Measurements from ENCODE around the gene ACADVL. TPM values are rescaled to one million over a fixed set of nuclear protein-coding genes. Genes with fewer than 3 reads are reported as not detected.

Gene ACADVL
- total and polyA plus RNA-seq, 2 of the 4 experiments (the other 2 are of a cell fraction) = 139 to 752 TPM

- Histone ChIP-seq H3K18ac (ENCODE audit: low read depth, low read length) (no peak overlapping the region), H3K79me1 (ENCODE audit: low read depth in 1 of 2, low read length in 2 of 2) (peaks cover 5 to 50% of the 10 kb centered on the region in 2 experiments; a peak in 3 of 4 replicates), H4K91ac (ENCODE audit: insufficient read depth, low read depth, low read length) (no peak overlapping the region), H2AK9ac (replicated peaks; ENCODE audit: low read depth, low read length, poor library complexity) (peak overlapping the region; percentile 55), H2BK15ac (ENCODE audit: low read depth, low read length) (no peak overlapping the region), H4K5ac (ENCODE audit: low read depth, low read length) (no peak overlapping the region), H3K27ac (ENCODE audit: insufficient read depth, low read length) (no peak overlapping the region), H3K27me3 (ENCODE audit: control insufficient read depth, insufficient read depth, low read length) (no peaks in the 10 kb centered on the region), H4K20me1 (ENCODE audit: insufficient read depth, low read length) (peaks cover 9% of the 10 kb centered on the region; the same call in 1 of the 2 replicates), H3K14ac (replicated peaks; ENCODE audit: low read depth, low read length) (no peak overlapping the region), H2AK5ac (ENCODE audit: low read depth, low read length) (no peak overlapping the region), H3K4ac (ENCODE audit: low read depth, low read length) (no peak overlapping the region), H3K9ac (ENCODE audit: low read depth, low read length) (no peak overlapping the region), H4K8ac (ENCODE audit: low read depth in 2 of 2, low read length in 2 of 2) (no peak overlapping the region), H3K4me3 (ENCODE audit: insufficient read depth, low read depth, low read length) (no peak overlapping the region), H3K23ac (ENCODE audit: low read depth, low read length) (peak overlapping the region; percentile 68; the same call in 1 of the 2 replicates), H2BK5ac (ENCODE audit: low read depth, low read length, poor library complexity, severe bottlenecking) (no peak overlapping the region), H3K56ac (ENCODE audit: extremely low read depth, insufficient read depth, low read length) (no peak overlapping the region), H3K4me2 (ENCODE audit: low read depth, low read length) (no peak overlapping the region; the same call in 1 of the 2 replicates), H3K9me1 (ENCODE audit: insufficient read depth, low read length) (peaks cover 10% of the 10 kb centered on the region), H2BK120ac (ENCODE audit: low read depth, low read length) (no peak overlapping the region), H3K4me1 (ENCODE audit: control insufficient read depth, insufficient read depth, low read length) (peaks cover 8% of the 10 kb centered on the region), H2AFZ (replicated peaks; ENCODE audit: low read length, poor library complexity) (no peak overlapping the region), H3K9me3 (ENCODE audit: control insufficient read depth, insufficient read depth, low read length) (no peaks in the 10 kb centered on the region), H3K36me3 (ENCODE audit: control insufficient read depth, insufficient read depth, low read length) (peaks cover 18% of the 10 kb centered on the region), H2BK20ac (ENCODE audit: low read depth, low read length) (no peak overlapping the region)
- ATAC-seq (ENCODE audit: low read depth) (no peak), DNase-seq (no peak)
- ChIA-PET CTCF (no interaction called here), POLR2A (ENCODE audit: unreplicated experiment) (interaction anchor here (1.0 kb wide), 1 partner anchor 10 kb away, joined by 3 read pairs; the partner anchor contains the start of gene PHF23)
- in situ Hi-C loops (cut with MboI; ENCODE audit: low sequenced_read_pairs) (loop anchor here (25.0 kb wide), 1 partner anchor 913 kb away; the partner anchor contains the start of genes PER1 and VAMP2), intact Hi-C loops (cut with micrococcal nuclease) (no loop called here), dilution Hi-C loops (cut with HindIII; ENCODE audit: low sequenced_read_pairs, unreplicated experiment) (no loop called here)
- no TSS peak for BruUV-seq (replicated peaks)
- TF ChIP-seq ELK1 (IDR thresholded peaks at IDR 0.05; ENCODE audit: borderline replicate concordance, low read depth, low read length) = no peak
- TF ChIP-seq MAZ (IDR thresholded peaks at IDR 0.05; ENCODE audit: borderline replicate concordance, low read depth, low read length) = no peak
- no peak for TF ChIP-seq RAD21 (IDR thresholded peaks at IDR 0.05; ENCODE audit: low read length)
- no peak for TF ChIP-seq BHLHE40 (IDR thresholded peaks at IDR 0.05; ENCODE audit: low read depth, low read length)
- no peak for TF ChIP-seq POLR2A (IDR thresholded peaks at IDR 0.05; ENCODE audit: low read depth, low read length)
- no peak for TF ChIP-seq MAFK (IDR thresholded peaks at IDR 0.05; ENCODE audit: low read depth, low read length)
- TF ChIP-seq RFX5 (IDR thresholded peaks at IDR 0.05; ENCODE audit: low read depth, low read length) = no peak
- no peak for TF ChIP-seq CEBPB (IDR thresholded peaks at IDR 0.05; ENCODE audit: low read depth, low read length)
- no peak for TF ChIP-seq FOS (IDR thresholded peaks at IDR 0.05; ENCODE audit: low read depth, low read length)
- TF ChIP-seq USF2 (IDR thresholded peaks at IDR 0.05; ENCODE audit: low read depth, low read length) = no peak
- no peak for TF ChIP-seq RCOR1 (IDR thresholded peaks at IDR 0.05; ENCODE audit: insufficient replicate concordance, low read length)
- WGBS, 2 experiments (ENCODE audit: extremely low coverage in 2 of 2, insufficient read length in 1 of 2) = 92% methylated on average over 2 of the region's 6 CpGs; no CpG with 5 or more reads in 1 of the 2 experiments
Measured at GRCh38 chr17:7249214-7249613, 29.5 kb downstream of the ACADVL start.

Data from IMR-90 (cell line).